D341Med (cell line): ENCODE results near the gene CEBPA.

ENCODE experiments used
- DNase-seq: peaks from one replicate; pipeline ENCODE4 v3.0.0; 2012; ENCODE audit warnings: low spot score

The CEBPA gene

DNA sequence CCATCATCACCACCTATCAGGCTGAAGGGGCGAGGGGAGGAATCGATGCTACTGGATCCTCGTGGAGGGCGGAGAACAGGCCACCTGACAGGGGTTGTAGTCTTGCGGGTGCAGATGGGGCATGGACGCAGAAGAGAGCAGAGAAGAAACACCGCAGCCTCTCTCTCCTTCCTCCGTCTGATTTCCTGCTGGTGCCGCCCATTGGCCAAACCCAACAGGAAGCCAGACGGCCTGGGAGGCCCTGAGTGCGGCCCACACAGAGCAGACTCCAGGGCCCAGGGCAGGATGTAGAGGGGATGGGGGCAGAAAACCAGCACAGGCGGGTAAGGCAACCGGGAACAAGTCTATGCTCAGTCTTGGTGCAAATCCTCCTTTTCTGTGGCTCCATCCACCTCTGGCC is 15.4 kb downstream of the CEBPA start:
- no peak for DNase-seq

DNA sequence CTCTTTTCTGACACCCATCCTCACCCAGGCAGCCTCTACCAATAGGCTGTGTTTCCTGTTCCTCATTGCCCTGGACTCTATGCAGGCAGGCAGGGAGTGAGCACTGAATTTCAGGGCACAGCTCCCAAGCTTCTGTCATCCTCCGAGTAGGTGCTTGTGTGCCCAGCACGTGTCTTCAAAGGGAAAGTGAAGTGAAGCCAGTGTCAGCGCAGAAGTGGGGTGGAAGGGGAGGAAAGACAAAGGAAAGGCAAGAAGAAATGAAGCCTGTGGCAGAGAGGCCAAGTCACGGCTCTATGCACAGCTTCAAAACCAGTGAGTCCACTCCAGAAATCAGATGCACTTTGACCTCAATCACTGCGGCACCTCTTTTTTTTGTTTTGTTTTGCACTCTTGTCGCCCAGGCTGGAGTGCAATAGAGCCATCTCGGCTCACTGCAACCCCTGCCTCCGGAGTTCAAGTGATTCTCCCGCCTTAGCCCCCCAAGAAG is 16.9 kb downstream of the CEBPA start:
- no peak for DNase-seq

DNA sequence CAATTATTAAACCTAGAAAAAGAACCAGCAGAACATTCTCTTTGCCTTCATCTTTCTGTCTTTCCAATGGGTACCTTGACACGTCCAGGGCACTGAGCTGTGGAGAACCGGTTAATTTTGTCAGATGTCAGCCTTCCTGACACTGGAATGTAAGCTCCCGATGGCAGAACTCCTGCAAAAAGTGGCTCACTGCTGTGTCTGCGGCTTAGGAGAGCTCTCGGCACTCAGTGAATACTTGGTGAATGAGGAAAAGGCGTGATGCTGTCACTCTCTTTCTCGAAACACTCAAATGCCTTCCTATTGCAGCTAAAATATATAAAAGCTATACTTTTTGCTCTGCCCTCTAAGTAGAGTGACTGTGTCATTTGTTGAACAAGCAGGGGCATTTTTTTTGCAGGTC is 17.6 kb downstream of the CEBPA start:
- DNase-seq = no peak

GRCh38 chr19:33284146-33284643 is 18.1 kb downstream of the CEBPA start:
- DNase-seq = no peak

DNA sequence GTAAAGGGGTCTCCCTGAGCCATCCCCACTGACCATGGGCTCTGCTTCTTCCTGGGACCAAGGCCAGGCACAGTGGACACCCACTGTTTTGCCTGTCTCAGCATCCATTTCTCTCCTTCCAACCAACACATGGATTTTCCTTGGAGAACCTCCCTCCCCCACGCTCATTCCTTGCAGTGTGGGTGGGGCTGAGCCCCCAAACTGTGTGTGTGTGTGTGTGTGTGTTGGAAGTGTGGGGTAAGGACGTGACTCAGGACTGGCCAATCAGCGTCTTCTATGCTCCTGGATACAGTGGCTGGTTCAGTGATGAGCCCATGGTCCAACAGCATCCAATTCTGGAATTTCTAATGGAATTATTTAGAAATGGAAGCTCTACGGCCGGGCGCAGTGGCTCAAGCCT is 18.7 kb downstream of the CEBPA start:
- DNase-seq = no peak

GRCh38 chr19:33282036-33282671 is 20.2 kb downstream of the CEBPA start:
- no peak for DNase-seq

DNA sequence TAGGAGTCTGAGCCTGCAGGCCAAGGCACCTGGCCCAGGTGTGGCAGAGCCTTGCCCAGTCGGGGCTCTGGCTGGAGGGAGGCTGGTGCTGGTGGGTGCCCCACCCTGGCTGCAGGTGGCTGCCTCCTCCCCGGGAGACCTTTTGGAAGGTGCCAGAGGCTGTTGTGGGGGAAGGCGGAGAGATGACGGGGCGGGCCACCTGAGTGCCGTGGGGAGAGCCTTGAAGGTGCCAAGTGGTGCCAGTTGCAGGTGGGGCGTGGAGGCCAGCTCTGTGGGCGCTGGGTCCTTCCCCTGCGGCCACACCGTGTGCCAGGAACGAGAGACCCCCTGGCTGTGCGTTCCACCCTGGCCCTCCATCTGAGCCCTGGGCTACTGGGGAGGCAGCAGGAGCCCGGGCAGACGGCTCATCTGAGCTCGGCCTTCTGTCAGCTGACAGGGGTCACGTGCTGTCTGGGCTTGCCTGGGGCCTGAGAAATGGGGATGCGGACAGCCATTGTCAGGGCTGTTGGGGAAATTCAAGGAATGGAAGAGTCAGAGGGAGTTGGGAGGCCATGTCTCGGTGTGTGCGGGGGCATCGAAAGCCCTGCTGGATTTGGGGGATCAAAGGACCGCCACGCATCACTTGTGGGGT is 20.9 kb downstream of the CEBPA start:
- DNase-seq = no peak

DNA sequence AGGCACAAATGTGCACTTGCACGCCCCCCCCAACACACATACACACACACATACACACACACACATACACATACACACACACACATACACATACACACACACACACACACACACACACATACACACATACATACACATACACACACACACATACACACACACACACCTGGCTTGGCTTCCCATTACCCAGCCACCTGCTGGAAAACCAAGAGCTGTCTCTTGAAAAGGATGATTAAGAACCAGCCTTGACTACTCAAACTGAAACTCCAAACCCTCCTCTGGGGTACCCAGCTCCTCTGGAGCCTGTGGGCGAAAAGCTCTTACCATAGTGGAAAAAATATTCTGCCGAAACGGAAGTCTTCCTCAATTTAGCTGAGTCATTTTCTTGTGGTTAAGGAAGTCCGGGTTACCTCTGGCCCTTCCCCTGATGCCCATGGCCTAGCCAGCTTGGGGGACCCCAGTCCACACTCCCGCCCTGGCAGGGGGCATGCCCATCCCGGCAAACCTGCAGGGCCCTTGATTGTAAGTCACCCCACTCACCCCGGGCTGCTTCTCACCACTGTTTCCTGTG is 21.9 kb downstream of the CEBPA start:
- no peak for DNase-seq

DNA sequence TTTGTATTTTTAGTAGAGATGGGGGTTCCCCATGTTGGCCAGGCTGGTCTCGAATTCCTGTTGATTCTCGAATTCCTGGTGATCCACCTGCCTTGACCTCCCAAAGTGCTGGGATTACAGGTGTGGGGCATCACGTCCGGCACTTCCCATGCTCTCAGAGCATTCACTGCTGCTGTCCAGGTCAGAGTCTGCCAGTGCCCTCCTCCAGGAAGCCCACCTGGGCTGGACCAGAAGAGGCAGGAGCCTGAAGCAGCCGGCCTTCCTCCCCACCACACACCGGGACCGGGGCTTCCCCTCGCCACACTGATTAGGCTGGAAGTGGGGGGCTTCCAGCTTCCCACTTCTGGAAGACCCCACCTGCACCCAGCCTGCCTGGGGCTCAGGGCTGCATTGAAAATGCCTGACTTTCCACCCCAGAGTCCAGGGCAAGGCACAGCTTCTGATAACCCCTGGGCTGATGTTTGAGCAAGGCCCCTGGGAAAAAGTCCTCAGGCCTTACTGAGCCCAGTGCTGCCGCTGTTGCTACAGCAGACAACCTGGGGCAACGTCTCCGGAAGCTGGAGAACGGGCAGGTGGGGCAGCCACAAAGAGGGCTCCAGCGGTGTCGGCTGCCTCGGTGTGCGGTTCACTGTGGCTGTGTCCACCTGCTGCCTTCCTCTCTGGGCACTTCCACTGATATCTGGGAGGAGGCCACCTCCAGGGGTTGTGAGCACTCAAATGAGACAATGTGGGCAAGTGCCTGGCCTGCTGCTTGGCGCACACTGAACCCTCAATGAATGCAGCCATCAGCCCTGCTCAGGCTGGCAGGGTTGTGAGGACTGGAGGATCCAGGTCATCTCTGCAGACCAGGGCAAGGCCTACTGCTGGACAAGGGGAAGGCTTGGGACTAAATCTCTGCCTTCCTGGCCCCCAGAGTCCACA is 22.6 kb downstream of the CEBPA start:
- DNase-seq = no peak

DNA sequence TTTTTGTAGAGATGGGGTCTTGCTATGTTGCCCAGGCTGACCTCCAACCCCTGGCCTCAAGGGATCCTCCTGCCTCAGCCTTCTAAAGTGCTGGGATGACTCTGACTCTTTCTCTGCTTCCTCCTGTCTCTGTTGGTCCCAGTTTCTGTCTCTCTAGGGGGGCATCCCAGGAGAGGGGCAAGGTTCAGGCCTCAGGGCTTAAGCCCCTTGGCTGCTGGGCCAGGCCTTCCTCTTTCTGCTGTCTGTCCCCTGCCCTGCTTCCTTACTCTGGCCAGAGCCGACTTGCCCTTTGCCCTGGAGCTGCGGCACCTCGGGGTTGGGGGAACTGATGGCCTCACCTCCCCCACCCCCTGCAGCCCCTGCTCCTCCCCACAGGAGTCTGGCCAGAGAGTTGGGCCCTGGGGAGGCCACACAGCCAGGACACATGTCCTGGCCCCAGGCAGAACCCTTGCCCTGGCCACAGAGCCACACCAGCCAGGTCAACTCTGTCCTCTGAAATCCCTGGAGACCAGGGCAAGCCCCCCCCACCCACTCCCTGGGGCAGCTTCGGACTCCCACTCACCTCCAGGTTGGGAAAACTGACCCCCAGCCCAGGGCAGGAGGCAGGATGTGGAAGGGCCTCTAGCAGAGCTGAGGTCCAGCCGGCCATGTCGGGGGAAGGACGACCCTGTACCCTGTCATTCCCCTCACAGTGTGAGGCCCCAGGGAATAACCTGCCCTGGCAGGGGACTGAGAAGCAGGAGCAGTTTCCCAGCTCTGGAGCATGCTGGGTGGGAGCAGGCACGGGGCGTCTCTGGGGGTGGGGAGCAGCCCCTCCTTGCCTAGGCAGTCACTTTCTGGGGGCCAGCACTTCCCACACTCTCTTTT is 23.7 kb downstream of the CEBPA start:
- no peak for DNase-seq

DNA sequence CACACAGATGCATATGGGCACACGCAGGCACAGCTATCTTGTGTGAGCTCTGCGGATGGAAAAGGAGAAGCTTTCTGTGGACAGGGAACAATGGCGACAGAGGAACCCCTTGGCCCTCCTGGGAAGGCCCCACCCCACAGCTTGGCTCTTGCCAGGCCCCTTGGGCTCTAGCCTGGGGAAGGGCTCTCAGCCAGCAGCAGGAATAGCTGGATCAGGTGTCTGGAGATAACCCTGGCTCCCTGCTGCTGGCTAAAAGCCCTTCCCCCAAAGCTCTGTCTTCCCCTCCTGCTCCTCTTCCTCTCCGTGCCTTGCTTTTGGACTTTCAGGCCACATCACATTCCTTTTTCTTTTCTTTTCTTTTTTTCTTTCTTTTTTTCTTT is 24.3 kb downstream of the CEBPA start:
- DNase-seq = no peak

GRCh38 chr19:33277434-33277833 is 24.9 kb downstream of the CEBPA start:
- no peak for DNase-seq

DNA sequence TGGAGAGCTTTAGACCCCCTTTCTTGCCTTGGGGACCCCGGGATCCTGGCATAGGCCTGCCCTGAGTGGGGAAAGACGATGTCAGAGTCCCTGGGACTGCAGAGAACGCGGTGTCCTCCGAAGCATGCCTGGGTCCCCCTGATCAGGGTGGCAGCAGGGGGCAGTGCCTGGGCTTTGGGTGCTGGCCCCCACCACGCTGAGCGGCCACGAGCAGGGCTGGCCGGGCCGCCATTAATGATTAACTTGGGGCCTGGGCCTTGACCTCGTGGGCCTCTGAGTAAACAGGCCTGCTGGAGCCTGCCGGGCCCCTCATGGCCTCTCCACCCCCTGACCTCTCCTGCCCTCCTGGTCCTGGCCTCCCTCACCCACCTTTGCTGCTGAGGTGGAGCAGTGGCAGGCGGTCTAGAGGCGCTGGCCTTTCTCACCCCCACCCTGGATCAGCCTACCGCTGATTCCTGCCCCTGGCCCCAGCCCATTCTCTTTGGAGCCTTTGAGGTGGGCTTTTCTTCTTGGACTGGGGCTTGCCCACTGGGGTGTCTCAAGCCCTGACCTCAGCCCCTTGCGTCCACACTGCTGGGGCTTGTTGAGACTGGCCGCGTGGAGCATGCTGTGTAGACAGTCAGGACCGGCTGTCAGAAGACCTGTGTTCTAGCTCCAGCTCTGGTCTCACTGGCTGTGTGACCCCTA is 26.3 kb downstream of the CEBPA start:
- DNase-seq = no peak

- DNase-seq = no peak
Observed at GRCh38 chr19:33275559-33275932, 26.8 kb downstream of the CEBPA start.

DNA sequence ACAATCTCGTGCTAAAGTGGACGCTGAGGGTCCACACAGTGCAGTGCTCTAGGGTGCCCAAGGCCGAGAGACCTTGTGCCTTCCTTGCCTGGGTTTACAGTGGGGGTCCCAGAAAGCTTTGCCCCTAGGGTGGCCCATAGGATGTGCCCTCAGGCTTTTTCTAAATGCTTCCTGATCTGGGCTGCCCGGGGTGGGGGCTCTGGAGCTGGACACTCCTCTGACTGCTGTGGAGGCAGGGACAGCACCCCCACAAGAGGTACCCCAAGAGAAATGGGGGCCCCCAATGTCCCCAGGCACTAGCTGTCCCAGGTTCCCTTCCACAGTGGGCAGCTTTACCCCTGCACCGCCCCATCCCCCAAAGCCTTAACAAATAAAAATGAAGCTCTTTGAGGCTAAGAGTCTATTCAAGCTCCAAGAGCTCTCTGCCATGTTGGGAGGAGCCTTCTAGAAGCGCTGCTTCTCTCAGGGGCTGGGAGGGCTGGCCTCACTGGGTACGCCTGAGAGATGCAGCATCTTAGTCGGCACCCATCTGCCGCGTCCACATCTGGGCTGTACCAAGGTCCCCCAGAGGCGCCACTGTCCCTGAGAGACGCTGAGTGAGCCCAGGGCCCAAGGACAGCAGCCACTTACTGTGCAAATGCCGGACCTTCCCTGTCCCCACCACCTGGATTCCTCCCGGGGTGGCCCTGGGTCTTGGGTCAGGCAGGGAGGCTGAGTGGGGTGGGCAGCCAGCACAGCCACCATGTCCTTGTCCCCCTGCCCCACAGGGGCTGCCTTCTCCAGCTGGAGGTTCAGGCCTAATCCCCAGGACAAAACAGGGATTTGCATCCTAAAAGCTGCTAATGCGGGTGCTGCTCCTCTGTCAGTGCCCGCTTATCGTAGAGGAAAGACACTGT is 27.4 kb downstream of the CEBPA start:
- no peak for DNase-seq

DNA sequence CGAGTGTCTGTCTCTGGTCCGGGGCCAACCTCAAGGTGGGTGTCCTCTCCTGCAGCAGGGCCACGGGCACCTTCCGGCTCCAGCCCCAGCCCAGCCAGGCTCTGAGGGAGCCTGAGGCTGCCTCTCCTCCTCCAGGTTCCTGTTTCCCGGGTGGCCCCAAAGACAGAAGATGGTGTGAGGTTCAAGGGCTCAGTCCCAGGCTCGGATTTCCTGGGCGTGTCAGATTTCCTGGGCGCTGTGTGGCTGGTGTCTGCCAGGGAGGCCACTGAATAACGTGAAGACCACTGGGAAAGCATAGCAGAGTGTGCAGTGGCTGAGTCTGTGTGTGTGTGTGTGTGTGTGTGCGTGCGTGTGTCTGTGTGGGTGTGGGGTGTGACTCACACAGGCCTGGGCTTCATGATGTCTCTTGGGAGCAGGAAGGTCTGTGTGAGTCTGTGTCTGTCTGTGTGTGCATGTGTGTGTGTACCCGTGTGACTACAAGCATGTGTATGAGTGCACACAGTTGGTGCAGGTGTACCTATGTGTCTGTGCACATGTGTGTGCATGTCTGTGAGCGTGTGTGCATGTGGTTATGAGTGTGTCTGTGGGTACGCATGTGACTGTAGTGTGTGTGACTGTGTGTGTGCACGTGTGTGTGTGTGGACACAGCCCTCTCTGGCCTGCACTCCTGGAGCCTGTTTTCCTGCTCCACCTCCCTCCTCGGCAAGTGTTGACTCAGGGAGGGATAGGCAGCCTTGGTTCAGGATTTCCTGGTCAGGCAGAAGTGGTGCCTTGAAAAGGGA is 28.3 kb downstream of the CEBPA start:
- no peak for DNase-seq

DNA sequence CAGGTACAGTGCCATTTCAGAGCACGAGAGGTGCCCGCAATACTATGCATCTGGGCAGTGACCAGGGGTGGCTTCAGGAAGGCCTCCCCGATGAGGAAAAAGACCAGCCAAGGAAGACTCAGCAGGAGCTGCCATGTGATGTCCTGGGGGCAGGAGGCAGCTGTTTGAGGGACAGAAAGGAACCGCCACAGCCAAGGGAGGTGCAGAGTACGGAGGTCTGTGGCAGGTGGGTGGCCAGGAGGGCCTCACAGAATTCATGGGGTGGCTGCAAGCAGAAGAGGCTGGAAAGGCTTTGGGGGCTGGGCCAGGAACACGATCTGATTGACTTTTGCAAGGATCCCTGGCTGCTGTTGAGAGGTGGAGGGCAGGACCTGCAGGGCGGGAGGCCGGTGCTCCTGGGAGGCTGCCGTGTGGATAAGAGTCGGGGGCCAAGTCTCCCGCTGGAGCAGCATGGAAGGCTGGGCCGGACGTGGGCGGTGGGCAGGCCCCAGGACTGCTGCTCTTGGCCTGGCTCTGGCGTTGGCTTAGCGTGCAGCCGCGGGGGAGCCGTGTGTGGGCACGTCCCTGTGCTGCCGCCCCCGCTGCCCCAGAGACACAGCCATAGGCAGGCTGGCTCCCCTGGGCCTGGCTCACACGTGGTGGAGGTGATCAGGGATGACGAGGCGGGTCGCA is 29.1 kb downstream of the CEBPA start:
- DNase-seq = no peak

DNA sequence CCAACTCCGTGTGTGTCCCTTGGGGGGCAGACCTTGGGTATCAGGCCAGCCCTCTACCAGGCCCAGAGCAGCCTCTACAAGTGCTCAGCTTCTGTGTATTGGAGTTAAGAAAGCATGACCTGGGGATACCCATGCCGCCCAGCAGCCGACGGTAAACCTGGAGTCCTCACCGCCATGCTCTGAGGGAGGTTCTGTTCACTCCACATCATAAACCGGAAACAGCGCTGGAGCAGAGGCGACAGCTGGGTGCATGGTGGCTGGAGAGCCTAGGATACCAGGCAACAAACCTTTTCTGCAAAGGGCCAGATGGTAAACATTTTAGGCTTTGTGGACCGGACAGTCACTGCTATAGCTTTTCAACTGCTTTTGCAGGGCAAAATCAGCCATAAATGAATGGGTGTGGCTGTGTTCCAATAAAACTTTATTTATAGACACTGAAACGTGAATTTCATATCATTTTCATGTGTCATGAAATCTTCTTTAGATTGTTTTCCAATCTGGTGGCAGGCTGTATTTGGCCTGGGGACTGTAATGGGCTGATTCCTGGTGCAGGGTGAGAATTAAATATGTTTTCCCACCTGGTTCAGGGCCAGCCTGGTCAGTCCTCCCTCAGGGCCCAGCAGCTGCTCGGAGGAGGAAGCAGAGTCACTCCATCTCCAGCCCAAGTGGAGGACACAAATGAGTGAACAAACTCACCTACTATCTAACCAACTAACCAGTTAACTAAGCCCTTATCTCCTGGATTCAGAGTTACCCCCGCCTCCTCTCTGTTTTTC is 30.9 kb downstream of the CEBPA start:
- no peak for DNase-seq
